ENCODE results near the gene TRPC4. TPM values are rescaled to one million over a fixed set of nuclear protein-coding genes. Genes with fewer than 3 reads are reported as not detected.

The TRPC4 gene
- polyA plus RNA-seq, 2 of the 4 experiments (the other 2 are of a cell fraction), result 0.04 to 0.05 TPM

- TF ChIP-seq, protein P1, sequence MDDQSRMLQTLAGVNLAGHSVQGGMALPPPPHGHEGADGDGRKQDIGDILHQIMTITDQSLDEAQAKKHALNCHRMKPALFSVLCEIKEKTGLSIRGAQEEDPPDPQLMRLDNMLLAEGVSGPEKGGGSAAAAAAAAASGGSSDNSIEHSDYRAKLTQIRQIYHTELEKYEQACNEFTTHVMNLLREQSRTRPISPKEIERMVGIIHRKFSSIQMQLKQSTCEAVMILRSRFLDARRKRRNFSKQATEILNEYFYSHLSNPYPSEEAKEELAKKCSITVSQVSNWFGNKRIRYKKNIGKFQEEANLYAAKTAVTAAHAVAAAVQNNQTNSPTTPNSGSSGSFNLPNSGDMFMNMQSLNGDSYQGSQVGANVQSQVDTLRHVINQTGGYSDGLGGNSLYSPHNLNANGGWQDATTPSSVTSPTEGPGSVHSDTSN (IDR thresholded peaks at IDR 0.05), result no peak
These were observed 256.3 kb downstream of the TRPC4 start (continued) for GRCh38 chr13:37613236-37613635.

GRCh38 chr13:37608750-37609339 lies 260.7 kb downstream of the TRPC4 start:
- Histone ChIP-seq H3K4me2 (no peak overlapping the region), H3K4me1 (no peaks in the 10 kb centered on the region), H3K9me3 (no peaks in the 10 kb centered on the region), H3K27ac (no peak overlapping the region), H3K4me3 (no peak overlapping the region)
- FAIRE-seq, result no peak
- WGBS (ENCODE audit: missing lambda C conversion rate), result 6% methylated on average over 1 of the region's 1 CpG
- DNase-seq (ENCODE audit: low read depth in 1 of 2, low spot score in 1 of 2), result no peak
- TF ChIP-seq EHF (CRISPR knock-in tag; IDR thresholded peaks at IDR 0.05), result no peak
- no peak for TF ChIP-seq MAFK (IDR thresholded peaks at IDR 0.05; ENCODE audit: partially characterized antibody)
- TF ChIP-seq HMGXB4 (CRISPR knock-in tag; IDR thresholded peaks at IDR 0.05; ENCODE audit: borderline replicate concordance), result no peak
- 0 out of 3 replicates have a peak, but pooled peaks have one; percentile 10 for TF ChIP-seq SMC3 (IDR thresholded peaks at IDR 0.05)
- TF ChIP-seq, protein P2, sequence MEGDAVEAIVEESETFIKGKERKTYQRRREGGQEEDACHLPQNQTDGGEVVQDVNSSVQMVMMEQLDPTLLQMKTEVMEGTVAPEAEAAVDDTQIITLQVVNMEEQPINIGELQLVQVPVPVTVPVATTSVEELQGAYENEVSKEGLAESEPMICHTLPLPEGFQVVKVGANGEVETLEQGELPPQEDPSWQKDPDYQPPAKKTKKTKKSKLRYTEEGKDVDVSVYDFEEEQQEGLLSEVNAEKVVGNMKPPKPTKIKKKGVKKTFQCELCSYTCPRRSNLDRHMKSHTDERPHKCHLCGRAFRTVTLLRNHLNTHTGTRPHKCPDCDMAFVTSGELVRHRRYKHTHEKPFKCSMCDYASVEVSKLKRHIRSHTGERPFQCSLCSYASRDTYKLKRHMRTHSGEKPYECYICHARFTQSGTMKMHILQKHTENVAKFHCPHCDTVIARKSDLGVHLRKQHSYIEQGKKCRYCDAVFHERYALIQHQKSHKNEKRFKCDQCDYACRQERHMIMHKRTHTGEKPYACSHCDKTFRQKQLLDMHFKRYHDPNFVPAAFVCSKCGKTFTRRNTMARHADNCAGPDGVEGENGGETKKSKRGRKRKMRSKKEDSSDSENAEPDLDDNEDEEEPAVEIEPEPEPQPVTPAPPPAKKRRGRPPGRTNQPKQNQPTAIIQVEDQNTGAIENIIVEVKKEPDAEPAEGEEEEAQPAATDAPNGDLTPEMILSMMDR (IDR thresholded peaks at IDR 0.05), result peak; percentile 19; the same call in 1 of the 3 replicates
- no peak for TF ChIP-seq HOXB5 (CRISPR knock-in tag; IDR thresholded peaks at IDR 0.05)
- ChIA-PET CTCF (interaction anchor here (0.9 to 1.1 kb wide), 2 partner anchors 13 to 19 kb away, joined by 3 read pairs; no protein-coding TSS in a partner anchor), POLR2A (no interaction called here)
- ATAC-seq, result no peak

DNA sequence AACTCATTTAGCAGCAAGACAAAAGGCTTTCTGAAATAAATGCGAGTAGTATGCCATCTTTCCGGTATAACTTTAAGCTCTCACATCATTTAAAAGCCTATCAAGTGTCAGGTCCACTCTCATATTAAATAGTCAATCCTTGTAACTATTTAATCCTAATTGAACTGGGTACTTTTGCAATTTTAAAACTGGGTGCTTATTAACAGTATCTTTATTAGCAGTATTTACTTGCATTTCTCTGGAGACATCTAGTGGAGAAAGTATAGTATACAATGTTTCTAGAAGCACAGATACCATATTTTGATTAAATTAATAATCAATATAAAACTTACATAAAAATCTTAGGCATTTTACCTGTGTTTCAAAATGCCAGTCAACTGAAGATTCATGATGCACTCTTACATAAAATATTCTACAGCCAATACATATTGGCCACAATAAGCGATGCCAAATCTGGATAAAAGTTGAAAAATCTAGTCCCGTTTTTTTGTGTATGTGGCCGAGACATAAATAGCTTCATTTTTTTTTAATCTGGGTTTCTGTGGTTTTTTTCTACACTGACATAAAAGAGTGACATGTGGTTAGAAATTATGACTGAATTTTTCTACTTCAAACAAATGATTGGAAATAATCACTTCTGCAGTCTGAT lies 266.7 kb downstream of the TRPC4 start:
- WGBS (ENCODE audit: missing lambda C conversion rate), result 21% methylated on average over 5 of the region's 5 CpGs
- ChIA-PET POLR2A (no interaction called here), CTCF (interaction anchor here (0.6 to 2.2 kb wide), 3 partner anchors 14 to 533 kb away, joined by 3 to 8 read pairs (median 4); no protein-coding TSS in a partner anchor)
- Histone ChIP-seq H3K4me3 (no peak overlapping the region), H3K27ac (no peak overlapping the region), H3K9me3 (no peaks in the 10 kb centered on the region), H3K4me2 (no peak overlapping the region), H3K4me1 (no peaks in the 10 kb centered on the region)
- peak; percentile 41 to 46 for TF ChIP-seq RAD21 (conservative IDR thresholded peaks at IDR 0.05 in 1 of 2, IDR thresholded peaks at IDR 0.05 in 1 of 2)
- TF ChIP-seq, protein P2 (IDR thresholded peaks at IDR 0.05), result peak; percentile 48
- peak; percentile 42 for TF ChIP-seq SMC3 (IDR thresholded peaks at IDR 0.05)
- no peak for TF ChIP-seq CHD2 (IDR thresholded peaks at IDR 0.05; ENCODE audit: low read length, partially characterized antibody)
- no peak for DNase-seq (ENCODE audit: low read depth in 1 of 2, low spot score in 1 of 2)
- ATAC-seq, result no peak
- no peak for FAIRE-seq

All from A549 (cell line).